BE2C (cell line): ENCODE data around the gene ZSCAN25.
"Not testable (repeated sequence)": the region's sequence is repeated elsewhere in the genome, so short reads cannot be mapped to it uniquely, and the experiment has no call there.

ENCODE experiments used
- DNase-seq: peaks from one replicate; pipeline ENCODE4 v3.0.0-alpha.2; 2020
- H3K27me3 ChIP-seq: fragments of 250-450 bp; sonication (Bioruptor Pico); 2 replicates; pipeline ENCODE4 v1.5.1; 2020; ENCODE audit warnings: mild to moderate bottlenecking
- H3K36me3 ChIP-seq: fragments of 250-450 bp; sonication (Bioruptor Pico); 2 replicates; pipeline ENCODE4 v1.5.1; 2020; ENCODE audit warnings: mild to moderate bottlenecking
- H3K4me1 ChIP-seq: fragments of 250-450 bp; sonication (Bioruptor Pico); 2 replicates; pipeline ENCODE4 v1.5.1; 2020
- H3K4me3 ChIP-seq: 2 replicates; pipeline ENCODE4 v1.5.1; 2011; ENCODE audit warnings: low read depth, low read length
- H3K9me3 ChIP-seq: fragments of 250-450 bp; sonication (Bioruptor Pico); 2 replicates; pipeline ENCODE4 v1.5.1; 2020
- TF ChIP-seq, protein P1 (sequence below): IDR thresholded peaks from 2 replicates; pipeline ENCODE4 v1.5.1; 2012; ENCODE audit warnings: mild to moderate bottlenecking, low read depth, low read length

The ZSCAN25 gene

GRCh38 chr7:99579956-99580777, 36.6 kb upstream of the ZSCAN25 start:
- TF ChIP-seq, protein P1, sequence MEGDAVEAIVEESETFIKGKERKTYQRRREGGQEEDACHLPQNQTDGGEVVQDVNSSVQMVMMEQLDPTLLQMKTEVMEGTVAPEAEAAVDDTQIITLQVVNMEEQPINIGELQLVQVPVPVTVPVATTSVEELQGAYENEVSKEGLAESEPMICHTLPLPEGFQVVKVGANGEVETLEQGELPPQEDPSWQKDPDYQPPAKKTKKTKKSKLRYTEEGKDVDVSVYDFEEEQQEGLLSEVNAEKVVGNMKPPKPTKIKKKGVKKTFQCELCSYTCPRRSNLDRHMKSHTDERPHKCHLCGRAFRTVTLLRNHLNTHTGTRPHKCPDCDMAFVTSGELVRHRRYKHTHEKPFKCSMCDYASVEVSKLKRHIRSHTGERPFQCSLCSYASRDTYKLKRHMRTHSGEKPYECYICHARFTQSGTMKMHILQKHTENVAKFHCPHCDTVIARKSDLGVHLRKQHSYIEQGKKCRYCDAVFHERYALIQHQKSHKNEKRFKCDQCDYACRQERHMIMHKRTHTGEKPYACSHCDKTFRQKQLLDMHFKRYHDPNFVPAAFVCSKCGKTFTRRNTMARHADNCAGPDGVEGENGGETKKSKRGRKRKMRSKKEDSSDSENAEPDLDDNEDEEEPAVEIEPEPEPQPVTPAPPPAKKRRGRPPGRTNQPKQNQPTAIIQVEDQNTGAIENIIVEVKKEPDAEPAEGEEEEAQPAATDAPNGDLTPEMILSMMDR, result peak; percentile 61
- Histone ChIP-seq H3K27me3 (no peaks in the 10 kb centered on the region), H3K4me1 (peaks cover 3% of the 10 kb centered on the region; the same call in 1 of the 2 replicates), H3K9me3 (no peaks in the 10 kb centered on the region), H3K36me3 (no peaks in the 10 kb centered on the region), H3K4me3 (peak overlapping the region; percentile 76)
- DNase-seq, result peak; percentile 81

- H3K4me1 ChIP-seq, DNase-seq, H3K27me3 ChIP-seq, H3K36me3 ChIP-seq, H3K9me3 ChIP-seq: not testable (repeated sequence)
- H3K4me3 ChIP-seq, result peak overlapping the region; percentile 76
Measured at GRCh38 chr7:99580778-99581332, 35.9 kb upstream of the ZSCAN25 start.

GRCh38 chr7:99588868-99589267, 27.9 kb upstream of the ZSCAN25 start:
- TF ChIP-seq, protein P1, result no peak
- Histone ChIP-seq H3K4me1 (no peaks in the 10 kb centered on the region), H3K4me3 (no peak overlapping the region), H3K36me3 (no peaks in the 10 kb centered on the region), H3K9me3 (no peaks in the 10 kb centered on the region), H3K27me3 (peaks cover 24% of the 10 kb centered on the region)
- DNase-seq, result no peak

DNA sequence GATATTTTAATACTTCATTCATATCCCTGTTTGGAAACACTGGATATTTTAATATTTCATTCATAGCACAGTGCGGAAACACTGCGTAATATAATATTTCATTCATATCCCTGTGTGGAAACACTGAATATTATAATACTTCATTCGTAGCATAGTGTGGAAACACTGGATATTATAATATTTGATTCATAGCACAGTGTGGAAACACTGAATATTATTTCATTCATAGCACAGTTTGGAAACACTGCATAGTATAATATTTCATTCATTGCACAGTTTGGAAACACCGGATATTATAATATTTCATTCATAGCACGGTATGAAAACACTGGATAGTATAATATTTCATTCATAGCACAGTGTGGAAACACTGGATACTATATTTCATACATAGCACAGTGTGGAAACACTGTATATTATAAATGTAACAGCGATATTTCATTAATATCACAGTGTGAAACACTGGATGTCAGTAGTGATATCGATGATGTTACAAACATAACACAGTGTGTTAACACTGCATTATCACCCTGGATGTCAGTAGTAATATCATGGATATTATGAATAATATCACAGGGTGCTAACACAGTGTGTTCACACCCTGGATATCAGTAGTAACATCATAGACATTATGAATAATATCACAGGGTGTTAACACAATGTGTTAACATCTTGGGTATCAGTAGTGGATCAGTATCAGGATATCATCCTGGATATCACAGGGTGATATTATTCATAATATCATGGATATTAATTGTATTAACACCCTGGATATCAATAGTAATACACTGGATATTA, 21.6 kb upstream of the ZSCAN25 start:
- Histone ChIP-seq H3K4me1 (no peaks in the 10 kb centered on the region), H3K27me3 (peaks cover 8% of the 10 kb centered on the region), H3K4me3 (no peak overlapping the region), H3K9me3 (no peaks in the 10 kb centered on the region), H3K36me3 (no peaks in the 10 kb centered on the region)
- DNase-seq, result no peak
- TF ChIP-seq, protein P1, result no peak

GRCh38 chr7:99596408-99596955, 20.3 kb upstream of the ZSCAN25 start:
- Histone ChIP-seq H3K4me1 (no peaks in the 10 kb centered on the region), H3K9me3 (no peaks in the 10 kb centered on the region), H3K4me3 (no peak overlapping the region), H3K27me3 (peaks cover 8% of the 10 kb centered on the region), H3K36me3 (no peaks in the 10 kb centered on the region)
- TF ChIP-seq, protein P1, result no peak
- DNase-seq, result no peak

- Histone ChIP-seq H3K4me3 (no peak within 1 kb of the TSS), H3K36me3 (no peaks in the 10 kb centered on the region), H3K4me1 (no peaks in the 10 kb centered on the region), H3K9me3 (no peaks in the 10 kb centered on the region), H3K27me3 (peaks cover 11% of the 10 kb centered on the region)
- TF ChIP-seq, protein P1, result no peak
- DNase-seq, result no peak
Measured at GRCh38 chr7:99597762-99598501, 18.8 kb upstream of the ZSCAN25 start, which contains the start of gene TMEM225B. Gene TMEM225B, plus strand, starts transcription at chr7:99598267. Its CDS starts 6,122 bp downstream, at chr7:99604389.
